ENCODE measurements around the gene NR1I3.
"Not testable (repeated sequence)": the region's sequence is repeated elsewhere in the genome, so short reads cannot be mapped to it uniquely, and the experiment has no call there.

The NR1I3 gene, protein sequence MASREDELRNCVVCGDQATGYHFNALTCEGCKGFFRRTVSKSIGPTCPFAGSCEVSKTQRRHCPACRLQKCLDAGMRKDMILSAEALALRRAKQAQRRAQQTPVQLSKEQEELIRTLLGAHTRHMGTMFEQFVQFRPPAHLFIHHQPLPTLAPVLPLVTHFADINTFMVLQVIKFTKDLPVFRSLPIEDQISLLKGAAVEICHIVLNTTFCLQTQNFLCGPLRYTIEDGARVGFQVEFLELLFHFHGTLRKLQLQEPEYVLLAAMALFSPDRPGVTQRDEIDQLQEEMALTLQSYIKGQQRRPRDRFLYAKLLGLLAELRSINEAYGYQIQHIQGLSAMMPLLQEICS

DNA sequence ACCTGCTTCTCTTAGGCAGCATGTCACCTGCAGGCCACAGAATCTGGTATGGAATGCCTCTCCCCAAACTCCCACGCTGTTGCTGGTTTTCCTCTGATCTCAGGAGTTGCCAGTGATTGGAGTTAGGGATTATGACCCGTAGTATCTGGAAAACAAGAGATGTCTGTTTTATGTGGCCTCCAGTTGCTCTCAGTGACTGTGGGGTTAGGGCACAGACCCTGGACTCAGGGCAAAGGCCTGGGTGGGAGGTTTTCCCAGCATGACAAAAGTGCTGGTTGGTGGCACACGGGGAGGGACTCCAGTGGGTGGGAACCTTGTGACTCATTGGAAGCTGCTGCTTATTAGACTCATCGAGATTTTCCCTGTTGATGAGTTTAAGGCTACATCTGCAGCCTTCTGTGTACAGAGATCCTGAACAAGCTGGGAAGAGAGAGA, at the start of gene NR1I3:
Gene NR1I3 (minus strand): TSS at position 165 of the 435 bp plus-strand sequence. CDS start 1,638 bp downstream, outside the sequence.
- no peak for FAIRE-seq

DNA sequence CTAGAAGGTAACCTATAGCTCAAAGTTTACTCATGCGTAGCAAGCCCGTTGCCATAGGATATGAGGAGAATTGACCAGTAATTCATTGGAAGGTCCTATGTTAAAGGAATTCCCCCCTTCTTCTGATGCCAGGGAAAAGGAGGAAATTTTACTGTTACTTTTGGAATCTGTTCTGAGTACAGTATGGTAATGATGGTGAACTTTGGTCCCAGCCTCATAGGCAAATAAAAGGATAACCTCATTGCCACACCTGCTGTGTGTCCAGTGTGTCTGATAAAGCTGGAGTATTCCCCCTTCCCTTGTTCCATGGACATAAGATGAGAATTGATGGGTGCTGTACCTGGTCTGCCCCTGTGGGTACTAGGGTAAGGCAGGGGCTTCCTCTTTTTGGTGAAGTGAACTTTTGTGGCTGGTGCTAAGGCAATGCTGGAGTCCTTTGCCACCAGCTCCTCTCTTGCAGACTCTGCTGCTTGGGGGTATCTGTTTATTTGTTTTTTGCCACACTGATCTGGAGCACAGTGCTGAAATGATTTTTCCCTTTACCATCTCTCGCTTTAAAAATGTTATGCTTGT, 49.6 kb upstream of the NR1I3 start:
- FAIRE-seq: no peak

DNA sequence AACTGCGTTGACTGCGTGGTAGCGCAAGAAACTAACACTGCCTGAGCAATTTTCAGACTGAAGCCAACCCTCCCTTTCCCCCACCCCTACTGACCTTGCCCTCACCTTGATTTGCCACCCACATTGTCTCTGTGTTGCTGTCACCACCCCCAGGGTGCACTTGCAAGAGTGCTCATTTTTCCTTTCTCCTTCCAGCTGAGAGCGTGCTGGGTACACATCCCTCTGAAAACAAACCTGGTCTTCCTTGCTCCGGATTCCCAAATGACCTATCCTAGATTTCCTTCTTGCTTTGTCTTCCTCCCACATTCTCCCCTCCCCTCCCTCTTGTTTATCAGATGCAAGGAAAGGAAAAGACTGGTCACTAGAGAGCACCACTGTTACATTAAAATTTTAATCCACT, 47.5 kb upstream of the NR1I3 start:
- FAIRE-seq: no peak

DNA sequence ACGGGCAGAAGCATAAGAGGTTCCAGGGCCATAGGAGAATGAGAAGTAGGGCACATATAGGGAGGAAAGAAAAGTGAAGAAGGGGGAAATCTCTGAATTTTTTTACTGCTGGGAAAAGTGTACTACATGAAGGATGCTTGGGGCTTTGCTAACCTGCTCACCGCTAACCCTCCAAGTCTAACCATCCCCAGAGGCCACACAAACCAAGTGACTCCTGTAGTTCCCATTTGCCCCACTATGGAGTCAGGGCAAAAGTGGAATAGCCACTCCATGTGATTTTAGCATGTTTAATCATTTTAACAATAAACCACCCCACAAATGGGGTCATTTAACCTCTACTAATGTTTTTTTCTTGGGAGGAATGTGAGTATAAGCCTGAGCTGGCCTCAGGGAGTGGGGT, 47.1 kb upstream of the NR1I3 start:
- FAIRE-seq: no peak

DNA sequence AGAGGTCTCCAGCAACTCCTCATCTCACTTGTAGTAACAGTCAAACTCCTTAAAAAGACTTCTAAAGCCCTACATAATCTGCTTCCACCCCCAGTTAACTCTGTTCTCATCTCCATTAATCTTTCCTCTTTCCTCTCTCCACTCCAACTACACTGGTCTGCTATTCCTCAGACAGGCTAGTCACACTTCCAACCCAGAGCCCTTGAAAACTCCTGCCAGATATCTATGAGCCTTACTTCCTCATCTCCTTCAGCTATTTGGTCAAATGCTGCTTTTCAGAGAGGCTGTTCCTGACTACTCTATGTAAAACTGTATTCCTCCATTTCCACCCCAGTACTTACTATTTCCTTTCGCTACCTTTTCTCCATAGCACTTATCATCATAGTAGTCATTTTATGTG, 45.0 kb upstream of the NR1I3 start:
- no peak for FAIRE-seq

DNA sequence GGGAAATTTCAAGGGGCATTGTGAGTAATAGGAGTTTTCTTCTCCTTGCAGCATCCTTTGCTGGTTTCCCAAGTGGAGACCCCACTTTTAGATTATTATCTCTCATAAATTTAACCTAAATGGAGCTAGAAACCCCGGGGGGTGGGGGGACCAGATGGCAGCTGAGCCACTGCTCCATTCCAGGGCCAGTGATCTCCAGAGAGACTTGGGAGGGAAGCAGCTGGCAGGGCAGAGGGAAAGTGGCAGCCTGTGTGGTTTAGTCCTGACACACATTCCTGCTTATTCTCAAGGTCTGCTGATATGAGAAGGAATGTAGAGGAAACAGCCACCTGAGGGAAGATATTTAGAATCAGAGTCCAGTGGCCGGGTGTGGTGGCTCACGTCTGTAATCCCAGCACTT, 36.9 kb upstream of the NR1I3 start:
- FAIRE-seq: no peak

DNA sequence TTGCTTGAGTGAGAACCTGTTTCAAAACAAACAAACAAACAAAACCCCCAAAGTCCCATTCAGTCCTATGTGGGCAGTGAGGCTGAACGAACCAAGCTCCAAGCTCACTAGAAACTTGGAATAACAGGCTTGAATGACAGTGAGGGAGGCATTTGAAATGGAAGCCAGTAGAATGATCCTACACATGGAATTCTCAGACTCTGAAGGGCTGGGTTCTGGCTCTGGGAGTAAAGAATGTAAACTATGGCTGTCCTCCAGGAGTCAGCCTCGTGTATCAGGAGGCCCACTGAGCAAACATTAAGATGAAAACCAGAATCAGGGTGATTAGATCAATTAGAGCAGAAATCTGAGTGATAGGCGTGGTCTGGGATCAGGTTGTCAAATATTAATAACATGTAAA, 35.4 kb upstream of the NR1I3 start:
- FAIRE-seq: no peak

DNA sequence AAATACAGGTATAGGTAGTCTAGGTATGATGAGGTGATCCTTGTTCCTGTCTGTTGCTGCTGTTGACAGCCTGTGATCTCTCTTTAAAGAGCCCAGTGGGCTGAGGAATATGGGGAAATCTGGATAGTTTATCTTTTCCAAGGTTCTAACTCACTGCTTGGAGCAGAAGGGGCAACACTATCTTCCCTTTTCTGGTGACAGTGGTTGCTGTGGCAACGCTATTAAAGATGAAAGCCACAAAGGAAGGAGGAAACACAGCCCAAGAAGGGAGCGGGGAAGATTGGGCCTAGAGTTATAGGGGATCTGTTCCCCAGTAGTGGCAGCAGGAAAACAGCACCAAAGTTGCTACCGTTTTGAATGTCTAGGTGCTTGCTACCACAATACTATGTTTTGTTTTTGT, 29.3 kb upstream of the NR1I3 start:
- FAIRE-seq: no peak

DNA sequence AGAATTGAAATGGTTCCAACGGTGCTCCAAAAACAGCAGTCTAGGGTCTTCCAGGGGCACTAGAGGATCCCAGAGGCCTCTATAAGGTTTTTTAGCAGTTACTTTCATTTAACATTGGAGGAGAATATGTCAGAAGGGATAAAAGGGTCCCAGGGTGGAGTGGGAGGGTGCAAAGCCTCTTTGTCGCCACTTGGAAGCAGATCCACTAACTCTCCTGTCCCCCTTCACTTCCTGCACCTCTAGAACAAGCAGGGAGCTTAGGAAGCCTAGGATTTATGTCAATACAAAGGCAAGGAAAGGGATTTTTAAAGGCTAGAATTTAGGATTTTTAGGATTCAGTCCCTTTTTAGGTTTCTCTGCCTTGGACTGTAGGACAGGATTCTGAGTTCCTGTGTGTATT, 28.8 kb upstream of the NR1I3 start:
- no peak for FAIRE-seq

DNA sequence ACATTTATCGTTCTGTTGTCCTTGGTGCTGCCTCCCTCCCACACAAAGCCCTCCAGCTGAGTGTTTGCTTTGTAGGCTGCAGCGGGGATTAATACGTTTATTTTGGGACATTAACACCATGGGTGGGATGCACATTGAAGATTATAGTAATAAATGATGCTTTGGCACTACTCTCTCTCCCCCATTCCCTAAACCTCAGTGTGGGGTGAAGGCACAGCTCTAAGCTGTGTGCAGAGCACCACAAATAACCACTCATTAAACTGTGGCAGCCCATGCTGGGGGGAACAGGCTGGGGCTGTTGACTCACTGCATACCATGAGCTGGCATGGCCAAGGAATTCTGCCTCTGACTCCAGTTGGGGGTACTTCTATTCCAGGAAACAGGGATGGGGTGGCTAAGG, 28.2 kb upstream of the NR1I3 start:
- FAIRE-seq: no peak

DNA sequence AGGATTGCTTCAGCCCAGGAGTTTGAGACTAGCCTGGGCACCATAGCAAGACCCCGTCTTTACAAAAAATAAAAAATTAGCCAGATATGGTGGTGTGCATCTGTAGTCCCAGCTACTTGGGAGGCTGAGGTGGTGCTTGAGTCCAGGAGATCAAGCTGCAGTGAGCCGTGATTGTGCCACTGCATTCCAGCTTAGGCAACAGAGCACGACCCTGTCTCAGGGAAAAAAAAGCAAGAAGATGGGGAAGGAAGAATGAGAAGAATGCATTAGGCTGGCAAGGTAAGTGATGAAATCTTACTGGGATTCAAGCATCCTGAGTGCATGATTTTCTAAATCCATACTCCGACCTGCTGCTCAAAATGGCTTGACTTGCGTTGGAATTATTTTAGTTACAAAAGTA, 27.3 kb upstream of the NR1I3 start:
- no peak for FAIRE-seq

DNA sequence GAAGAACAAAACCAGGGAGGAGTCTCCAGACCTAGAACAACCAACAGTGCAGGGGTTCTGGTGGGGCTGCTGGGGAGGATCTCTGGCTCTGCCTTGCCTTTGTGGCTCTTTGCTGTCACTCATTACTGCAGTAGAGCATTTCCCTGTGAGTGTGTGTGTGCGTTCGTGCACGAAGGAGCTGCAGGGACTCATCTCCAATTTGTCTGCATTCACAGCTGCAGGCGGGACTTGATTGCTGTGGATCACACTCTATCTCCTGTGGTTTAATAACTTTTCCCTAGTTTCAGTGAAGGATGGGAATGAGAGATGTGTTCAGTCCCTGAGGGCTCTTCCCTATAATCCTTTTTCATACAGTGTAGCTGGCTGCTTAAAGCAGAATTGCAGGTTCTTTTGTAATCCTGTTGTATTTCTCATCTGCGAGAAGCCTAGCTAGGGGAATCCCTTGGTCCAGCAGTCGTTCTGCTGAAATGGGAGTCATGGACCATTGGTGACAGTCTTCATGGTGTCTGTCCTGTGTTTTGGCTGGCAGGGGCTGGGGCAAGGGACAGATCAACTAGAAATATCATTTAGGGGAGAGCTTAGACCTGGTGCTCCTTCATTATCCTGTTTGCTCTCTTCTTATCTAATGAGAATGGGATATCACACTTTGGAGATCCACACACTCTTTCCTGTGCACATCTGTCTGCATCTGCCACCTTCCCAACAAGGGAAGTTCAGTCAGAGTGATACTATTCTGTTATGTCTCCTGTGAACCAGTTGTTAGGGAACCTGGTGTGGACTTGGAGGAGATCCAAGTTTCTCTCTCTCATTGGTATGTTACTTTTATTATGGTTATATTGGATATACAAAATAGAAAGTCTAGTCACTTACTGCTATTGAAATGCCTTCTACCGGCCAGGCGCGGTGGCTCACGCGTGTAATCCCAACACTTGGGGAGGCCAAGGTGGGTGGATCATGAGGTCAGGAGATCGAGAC, 23.5 kb upstream of the NR1I3 start:
- FAIRE-seq: no peak

DNA sequence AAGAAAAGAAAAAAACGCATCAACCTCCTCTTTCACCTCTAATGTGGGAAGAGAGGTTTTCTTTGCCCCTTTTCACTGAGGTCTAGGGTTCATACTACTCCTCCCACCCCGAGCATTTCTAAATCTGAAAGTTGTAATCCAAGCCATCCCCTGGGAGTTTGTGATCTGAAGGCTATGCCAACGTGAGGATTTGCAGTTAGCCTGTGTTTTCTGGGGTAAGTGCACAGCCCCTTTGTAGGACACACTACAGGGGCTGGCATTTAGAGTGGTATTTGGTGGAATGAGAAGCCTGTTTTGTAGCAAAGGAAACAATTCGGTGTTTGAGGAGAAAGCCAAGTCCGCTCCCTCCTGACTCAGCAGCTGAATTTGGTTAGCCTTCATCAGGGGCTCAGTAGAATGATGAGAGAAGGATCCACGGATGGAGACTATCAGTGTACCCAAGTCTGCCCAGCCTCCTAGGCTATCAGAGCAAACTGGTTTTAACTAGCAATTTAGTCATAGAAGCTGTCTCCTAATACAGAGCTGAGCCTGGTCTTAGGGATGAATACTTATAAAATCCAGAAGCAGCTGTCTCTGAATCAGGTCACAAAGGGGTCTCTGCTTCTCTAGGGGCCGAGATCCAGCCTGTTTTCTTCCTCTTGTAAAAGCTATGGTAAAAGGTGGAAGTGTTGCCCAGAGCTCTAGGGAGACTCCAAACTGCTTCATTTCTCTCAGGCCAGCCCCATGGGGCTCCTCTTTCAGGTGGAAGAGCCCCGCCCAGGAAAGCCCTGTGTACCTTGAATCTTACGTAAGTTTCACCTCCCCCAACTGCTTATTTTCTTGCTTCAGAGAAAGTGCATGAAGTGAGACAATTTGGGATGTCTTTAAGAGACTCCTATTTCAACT, 22.6 kb upstream of the NR1I3 start:
- FAIRE-seq: no peak

DNA sequence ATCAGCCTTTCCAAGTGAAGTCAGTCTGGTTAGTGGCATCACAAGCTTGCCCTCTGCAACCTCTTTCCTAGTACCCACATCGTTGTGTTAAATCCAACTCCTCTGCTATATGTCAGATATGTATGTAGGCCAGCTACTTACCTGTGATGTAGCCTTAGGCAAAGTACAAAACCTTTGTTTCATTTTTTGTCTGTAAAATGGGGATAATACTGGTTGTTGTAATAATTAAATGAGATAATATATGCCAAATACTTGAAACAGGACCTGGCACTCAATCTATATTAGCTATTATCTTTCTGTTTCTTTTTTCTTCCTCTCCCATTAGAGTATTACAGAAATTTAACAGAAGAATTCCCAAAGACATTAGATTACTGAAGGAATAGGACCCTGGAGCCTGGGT, 21.8 kb upstream of the NR1I3 start:
- no peak for FAIRE-seq

DNA sequence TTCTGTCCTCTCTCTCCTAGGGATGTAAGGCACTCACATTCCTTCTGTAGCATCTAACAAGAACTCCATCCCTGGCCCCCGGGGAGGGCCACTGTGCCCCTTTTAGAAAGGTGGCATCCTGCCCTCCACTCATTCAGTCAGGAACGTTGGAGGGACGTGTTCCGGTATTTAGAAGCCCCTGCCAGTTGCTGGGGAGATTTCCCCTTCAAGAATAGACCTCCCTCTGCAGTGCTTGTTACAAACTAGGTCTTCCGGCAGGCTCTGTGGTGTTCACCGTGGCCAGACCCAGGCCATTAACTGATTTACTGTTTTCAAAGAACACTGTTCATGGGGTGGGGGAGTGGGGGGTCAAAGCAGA, 21.3 kb upstream of the NR1I3 start:
- no peak for FAIRE-seq

DNA sequence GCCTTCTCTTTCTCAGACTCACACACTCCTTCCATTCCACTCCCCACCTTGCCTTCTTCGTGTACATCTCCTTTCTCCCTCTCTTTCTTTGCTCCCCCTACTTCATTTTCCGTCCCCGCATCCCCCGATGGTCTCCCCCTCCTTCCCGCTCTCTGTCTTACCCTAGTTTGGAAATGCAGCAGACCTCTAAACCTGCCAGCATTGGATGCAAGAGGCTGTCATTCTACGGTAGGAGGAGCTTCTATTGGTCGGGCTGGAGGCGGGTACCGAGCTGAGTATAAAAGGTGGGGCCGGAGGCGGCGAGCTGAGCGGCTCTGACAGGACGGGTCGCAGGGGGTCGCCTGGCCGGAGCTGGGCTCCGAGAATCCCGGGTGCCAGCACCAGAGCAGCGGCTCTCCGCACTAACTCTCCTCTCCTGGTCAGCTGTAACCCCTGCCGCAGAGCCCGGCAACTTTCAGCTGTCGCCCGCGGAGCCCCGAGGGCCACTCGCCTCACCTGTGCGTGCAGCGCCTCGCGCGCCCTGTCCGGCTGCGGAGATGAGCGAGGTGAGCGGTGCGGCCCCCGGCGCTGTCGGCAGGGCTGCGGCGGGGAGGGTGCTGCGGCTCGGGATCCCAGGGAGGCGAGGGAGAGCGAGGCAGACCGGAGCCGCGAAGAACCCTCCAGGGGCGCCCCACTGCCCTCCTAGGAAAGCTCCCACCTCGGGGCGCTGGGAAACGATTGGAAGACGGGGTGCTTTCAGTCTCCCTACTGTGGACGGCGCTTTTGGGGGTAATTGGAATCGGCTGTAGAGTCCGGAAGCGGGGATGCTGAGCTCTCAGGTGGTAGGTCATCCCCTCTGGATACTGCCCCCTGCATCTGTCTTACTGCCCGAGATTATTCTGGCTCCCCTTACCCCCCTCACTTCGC, 20.7 kb upstream of the NR1I3 start, which contains the start of gene PCP4L1:
Gene PCP4L1 (plus strand): TSS at position 307 of the 906 bp plus-strand sequence. CDS start 230 bp downstream, at position 537.
- FAIRE-seq: no peak

DNA sequence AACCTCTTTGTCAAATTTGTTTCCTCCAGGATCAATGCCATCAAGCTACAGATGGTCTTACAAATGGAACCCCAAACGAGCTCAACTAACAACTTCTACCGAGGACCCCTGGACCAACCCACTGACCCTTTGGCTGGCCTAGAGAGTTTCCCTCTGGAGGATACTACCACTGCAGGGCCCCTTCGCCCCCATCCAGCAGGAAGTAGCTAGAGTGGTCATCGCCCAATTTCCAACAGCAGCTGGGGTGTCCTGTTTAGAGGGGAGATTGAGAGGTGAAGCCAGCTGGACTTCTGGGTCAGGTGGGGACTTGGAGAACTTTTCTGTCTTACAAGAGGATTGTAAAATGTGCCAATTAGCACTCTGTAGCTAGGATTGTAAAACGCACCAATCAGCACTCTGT, 19.1 kb upstream of the NR1I3 start:
- FAIRE-seq: not testable (repeated sequence)

DNA sequence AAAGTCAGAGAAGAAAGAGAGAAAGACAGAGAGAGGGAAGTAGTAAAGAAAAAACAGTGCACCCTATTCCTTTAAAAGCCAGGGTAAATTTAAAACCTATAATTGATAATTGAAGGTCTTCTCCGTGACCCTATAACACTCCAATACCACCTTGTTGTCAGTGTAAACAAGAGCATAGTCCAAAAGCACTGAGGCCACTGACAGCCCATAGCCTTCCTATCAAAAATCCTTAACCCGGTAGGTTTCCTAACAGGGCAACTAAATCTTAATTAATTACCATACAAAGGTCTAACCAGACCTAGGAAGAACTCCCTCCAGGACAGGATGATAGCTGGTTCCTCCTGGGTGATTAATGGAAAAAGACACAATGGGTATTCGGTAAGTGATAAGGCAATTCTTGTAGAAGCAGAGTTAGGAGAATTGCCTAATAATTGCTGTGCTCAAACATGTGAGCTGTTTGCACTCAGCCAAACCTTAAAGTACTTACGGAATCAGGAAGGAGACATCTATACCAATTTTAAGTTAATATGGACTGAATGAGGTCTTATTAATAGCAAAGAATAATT, 18.0 kb upstream of the NR1I3 start:
- not testable (repeated sequence) for FAIRE-seq

DNA sequence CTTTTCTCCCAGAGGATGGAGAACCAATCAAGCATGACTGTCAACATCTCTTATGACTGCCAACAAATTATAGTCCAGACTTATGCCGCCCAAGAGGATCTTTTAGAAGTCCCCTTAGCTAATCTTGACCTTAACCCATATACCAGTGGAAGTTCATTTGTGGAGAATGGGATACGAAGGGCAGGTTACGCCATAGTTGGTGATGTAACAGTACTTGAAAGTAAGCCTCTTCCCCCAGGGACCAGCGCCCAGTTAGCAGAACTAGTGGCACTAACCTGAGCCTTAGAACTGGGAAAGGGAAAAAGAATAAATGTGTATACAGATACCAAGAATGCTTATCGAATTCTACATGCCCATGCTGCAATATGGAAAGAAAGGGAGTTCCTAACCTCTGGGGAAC, 17.3 kb upstream of the NR1I3 start:
- FAIRE-seq: not testable (repeated sequence)

DNA sequence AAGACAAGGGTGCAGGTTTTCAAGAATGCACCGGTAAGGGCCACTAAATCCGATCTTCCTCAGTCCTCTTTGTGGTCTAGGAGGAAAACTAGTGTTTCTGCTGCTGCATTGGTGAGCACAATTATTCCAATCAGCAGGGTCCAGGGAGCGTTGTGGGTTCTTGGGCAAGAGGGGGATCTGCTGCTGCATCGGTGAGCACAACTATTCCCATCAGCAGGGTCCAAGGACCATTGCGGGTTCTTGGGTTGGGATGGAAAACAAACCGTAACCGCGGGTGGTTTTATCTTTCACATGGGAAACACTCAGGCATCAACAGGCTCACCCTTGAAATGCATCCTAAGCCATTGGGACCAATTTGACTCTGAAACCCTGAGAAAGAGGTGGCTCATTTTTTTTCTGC, 13.6 kb upstream of the NR1I3 start:
- no peak for FAIRE-seq

DNA sequence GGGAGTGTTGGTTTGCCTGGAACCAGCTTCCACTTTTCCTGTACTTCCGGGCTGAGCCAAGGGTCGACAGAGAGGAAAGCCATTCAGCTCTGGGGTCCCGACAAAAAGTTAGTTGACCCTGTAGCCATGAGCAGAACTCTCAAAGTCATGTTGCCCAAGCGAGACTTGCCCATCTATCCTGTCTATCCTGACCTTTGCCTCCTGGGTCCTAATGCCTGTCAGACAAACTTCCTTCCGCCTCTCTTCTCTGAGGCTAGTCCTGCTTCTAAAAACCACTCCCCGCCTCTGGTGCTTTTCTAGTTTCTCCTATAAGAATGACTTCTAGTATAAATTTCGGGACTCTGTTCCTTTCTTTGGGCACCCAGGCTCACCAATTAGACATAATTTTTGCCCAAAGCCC, 12.8 kb upstream of the NR1I3 start:
- FAIRE-seq: no peak

Measured in colon (tissue), 2 donors.